Esophagus squamous epithelium (tissue), 5 donors: ENCODE results near the gene NPAS2. TPM values are rescaled to one million over a fixed set of nuclear protein-coding genes. Genes with fewer than 3 reads are reported as not detected.

Source experiments
- DNase-seq: peaks from one replicate; lab custom pipeline; 2025; lab: John Stamatoyannopoulos, UW
- H3K27ac ChIP-seq, 4 donors: fragments of 200-600 bp; sonication (generic); one replicate each; pipeline ENCODE4 v1.5.1; 2016 to 2019; ENCODE audit warnings: mild to moderate bottlenecking in 1 of 4
- H3K27me3 ChIP-seq, 4 donors: fragments of 200-600 bp; sonication (generic); 1 replicate in 3 of 4; 2 replicates in 1 of 4; pipeline versions ENCODE4 v1.5.1 to v1.6.0; 2017 to 2021; ENCODE audit warnings: antibody characterized with exemption in 1 of 4
- H3K36me3 ChIP-seq, 3 donors: fragments of 200-600 bp; sonication (generic); one replicate each; pipeline ENCODE4 v1.5.1; 2016 to 2019
- H3K4me1 ChIP-seq, 3 donors: fragments of 200-600 bp; sonication (generic); one replicate each; pipeline ENCODE4 v1.5.1; 2017 to 2019
- H3K4me3 ChIP-seq, 4 donors: fragments of 200-600 bp; sonication (generic); 1 replicate in 3 of 4; 2 replicates in 1 of 4; pipeline ENCODE4 v1.5.1; 2016 to 2019; ENCODE audit warnings: mild to moderate bottlenecking in 2 of 4, moderate library complexity in 1 of 4
- H3K9me3 ChIP-seq, 3 donors: fragments of 200-600 bp; sonication (generic); one replicate each; pipeline ENCODE4 v1.5.1; 2016 to 2019
- POLR2A ChIP-seq, 4 donors: fragments of 450-650 bp; IDR thresholded peaks; one replicate each; pipeline ENCODE4 v1.6.1; 2017; ENCODE audit warnings: antibody characterized with exemption in 4 of 4, mild to moderate bottlenecking in 4 of 4, moderate library complexity in 3 of 4
- WGBS, 2 donors: methylation state at CpG; one replicate each; pipeline ENCODE4 v1.1.5; 2018; 5-methylcytosine and 5-hydroxymethylcytosine counted together
- intact Hi-C: fragments of 100-400 bp; cut with DNase I; formaldehyde crosslinking; loops from one replicate; pipeline ENCODE4 v1.15.0; 2022
- total RNA-seq, 4 donors: library from RNA; depleted of rRNA; stranded (reverse); fragments of >200 nt; gene quantifications; one replicate each; pipeline ENCODE4 v1.1.0, GENCODE V29; 2016
- TF ChIP-seq, protein P1 (sequence below), 6 experiments: fragments of 450-650 bp in 4 of 6; fragments of 200-600 bp in 2 of 6; sonication (generic) in 2 of 6; IDR thresholded peaks; one replicate each; pipeline ENCODE4 v1.5.1; 2016 to 2019; ENCODE audit warnings: antibody characterized with exemption in 6 of 6, mild to moderate bottlenecking in 4 of 6, moderate library complexity in 4 of 6
- donor health status: DM: yes; HTN: yes; CAD: no.

Gene NPAS2
- total RNA-seq, 4 donors from 2014 or later = 29.1 to 64.2 (median 39.1) TPM

DNA sequence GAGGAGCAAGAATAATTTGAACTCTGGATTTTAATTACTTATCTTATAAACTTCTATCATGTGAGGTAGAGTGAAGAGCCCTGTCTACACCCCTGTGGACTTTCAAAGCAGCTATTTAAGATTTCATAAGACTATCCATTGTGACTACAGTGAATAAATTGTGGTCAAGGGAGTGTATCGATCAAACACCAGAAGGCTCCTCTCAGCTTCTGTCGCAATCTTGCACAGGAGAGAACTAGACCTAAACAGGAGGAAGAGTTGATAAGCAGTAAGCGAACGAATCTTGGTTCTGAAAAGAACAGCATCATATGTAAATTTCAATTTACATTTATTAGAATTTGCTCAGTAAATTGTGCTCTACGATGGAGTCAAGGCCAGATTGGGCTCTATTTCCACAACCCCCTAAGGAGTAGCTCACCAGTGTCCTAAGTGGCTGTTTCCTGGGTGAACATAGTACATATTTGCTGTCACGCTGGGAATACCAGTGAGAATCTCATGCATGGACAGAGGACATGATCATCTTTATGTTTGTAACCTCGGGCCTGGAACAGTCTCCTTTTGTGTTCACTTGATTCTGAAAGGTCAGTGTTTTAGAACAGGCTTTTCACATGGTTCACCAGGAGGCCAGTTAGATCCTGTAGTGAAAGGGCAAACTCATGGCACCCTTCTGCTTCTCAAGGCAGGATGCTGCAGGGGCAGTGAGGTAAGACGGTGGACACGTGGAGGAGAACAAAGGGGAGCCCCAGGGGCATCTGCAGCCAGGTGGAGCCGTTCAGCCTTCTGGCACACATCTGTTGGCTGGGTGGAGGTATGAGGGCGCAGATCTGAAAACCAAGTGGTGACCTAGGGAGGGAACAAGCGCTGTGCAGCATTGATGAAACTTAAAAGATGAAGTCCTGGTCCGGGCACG, 33.3 kb downstream of the NPAS2 start:
- no peaks in the 10 kb centered on the region for H3K9me3 ChIP-seq
- no peak overlapping the region for H3K4me3 ChIP-seq
- intact Hi-C loops = no loop called here
- H3K27ac ChIP-seq = no peak overlapping the region
- 75 to 90% methylated on average over 10 to 13 of the region's 14 CpGs for WGBS, 2 donors
- H3K27me3 ChIP-seq = no peaks in the 10 kb centered on the region
- no peak for DNase-seq
- no peak for TF ChIP-seq POLR2A (IDR thresholded peaks at IDR 0.05)
- TF ChIP-seq, protein P1, sequence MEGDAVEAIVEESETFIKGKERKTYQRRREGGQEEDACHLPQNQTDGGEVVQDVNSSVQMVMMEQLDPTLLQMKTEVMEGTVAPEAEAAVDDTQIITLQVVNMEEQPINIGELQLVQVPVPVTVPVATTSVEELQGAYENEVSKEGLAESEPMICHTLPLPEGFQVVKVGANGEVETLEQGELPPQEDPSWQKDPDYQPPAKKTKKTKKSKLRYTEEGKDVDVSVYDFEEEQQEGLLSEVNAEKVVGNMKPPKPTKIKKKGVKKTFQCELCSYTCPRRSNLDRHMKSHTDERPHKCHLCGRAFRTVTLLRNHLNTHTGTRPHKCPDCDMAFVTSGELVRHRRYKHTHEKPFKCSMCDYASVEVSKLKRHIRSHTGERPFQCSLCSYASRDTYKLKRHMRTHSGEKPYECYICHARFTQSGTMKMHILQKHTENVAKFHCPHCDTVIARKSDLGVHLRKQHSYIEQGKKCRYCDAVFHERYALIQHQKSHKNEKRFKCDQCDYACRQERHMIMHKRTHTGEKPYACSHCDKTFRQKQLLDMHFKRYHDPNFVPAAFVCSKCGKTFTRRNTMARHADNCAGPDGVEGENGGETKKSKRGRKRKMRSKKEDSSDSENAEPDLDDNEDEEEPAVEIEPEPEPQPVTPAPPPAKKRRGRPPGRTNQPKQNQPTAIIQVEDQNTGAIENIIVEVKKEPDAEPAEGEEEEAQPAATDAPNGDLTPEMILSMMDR (IDR thresholded peaks at IDR 0.05) = no peak
- peaks cover 0 to 4% (median 0%) of the 10 kb centered on the region in 3 donors for H3K36me3 ChIP-seq
- H3K4me1 ChIP-seq = peaks cover 0 to 16% (median 0%) of the 10 kb centered on the region in 3 donors

DNA sequence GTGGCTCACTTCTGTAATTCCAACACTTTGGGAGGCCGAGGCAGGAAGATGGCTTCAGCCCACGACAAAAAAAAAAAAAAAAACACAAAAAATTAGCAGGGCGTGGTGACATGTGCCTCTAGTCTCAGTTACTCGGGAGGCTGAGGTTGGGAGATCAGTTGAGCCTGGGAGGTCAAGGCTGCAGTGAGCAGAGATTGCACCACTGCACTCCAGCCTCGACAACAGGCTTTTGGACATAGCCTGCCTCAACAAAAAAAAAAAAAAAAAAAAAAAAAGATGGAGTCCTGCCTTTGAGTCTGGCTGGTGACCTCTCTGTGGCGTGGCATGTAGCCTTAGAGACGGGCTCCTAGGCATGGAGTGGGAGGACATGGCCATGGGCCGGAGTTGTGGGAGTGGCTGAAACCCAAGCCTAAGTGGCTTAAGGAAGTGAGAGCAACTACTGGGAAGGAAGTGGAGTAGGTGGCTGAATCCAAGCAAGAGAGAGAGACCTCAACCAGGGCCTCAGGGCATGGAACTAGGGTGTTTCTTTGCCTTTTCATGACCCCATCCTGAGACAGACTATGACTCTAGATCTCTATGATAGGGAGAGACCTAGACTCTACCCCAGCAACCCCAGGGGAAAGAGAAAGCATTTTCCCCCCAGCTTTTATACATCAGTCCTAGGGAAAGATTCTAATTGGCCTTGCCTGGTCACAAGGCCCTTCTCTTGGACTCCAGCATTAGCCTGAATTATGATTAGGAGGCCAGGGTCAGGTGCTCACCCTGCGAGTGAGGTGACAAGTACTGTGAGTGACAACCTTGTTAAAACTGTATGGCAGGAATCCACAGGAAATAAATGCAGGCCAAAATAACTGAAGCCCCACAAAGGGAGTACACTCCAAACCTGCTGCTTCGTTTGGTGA, 34.2 kb downstream of the NPAS2 start:
- intact Hi-C loops = no loop called here
- Histone ChIP-seq H3K9me3 (no peaks in the 10 kb centered on the region), H3K4me1 (peaks cover 0 to 16% (median 0%) of the 10 kb centered on the region in 3 donors), H3K27me3 (no peaks in the 10 kb centered on the region), H3K36me3 (no peaks in the 10 kb centered on the region), H3K27ac (peak overlapping the region in 1 of 4 donors; percentile 14), H3K4me3 (no peak overlapping the region)
- TF ChIP-seq, protein P1 (IDR thresholded peaks at IDR 0.05) = no peak
- no peak for TF ChIP-seq POLR2A (IDR thresholded peaks at IDR 0.05)
- WGBS, 2 donors = 75 to 86% methylated on average over 9 to 10 of the region's 10 CpGs
- no peak for DNase-seq

DNA sequence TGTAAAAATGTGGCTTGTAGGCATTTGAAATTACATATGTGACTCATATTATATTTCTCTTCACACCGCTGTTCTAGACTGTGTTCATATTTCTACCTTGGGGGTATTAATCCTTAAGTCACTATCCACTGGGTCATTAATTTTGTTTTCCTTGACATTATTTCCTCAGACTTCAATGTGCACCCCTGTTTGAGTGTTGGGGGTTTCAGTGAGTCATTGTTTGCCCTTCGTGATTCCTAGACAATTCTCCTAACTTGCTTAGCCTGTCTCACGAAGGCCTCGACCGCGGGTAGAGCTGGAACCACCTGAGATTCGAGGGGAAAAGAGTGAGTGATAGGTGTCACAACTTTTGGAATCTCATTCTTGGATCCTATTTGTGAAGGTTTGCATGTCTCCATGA, 35.1 kb downstream of the NPAS2 start:
- H3K9me3 ChIP-seq = no peaks in the 10 kb centered on the region
- no peak for TF ChIP-seq POLR2A (IDR thresholded peaks at IDR 0.05)
- TF ChIP-seq, protein P1 (IDR thresholded peaks at IDR 0.05) = no peak
- no peaks in the 10 kb centered on the region for H3K27me3 ChIP-seq
- DNase-seq = no peak
- intact Hi-C loops = no loop called here
- 83 to 84% methylated on average over 7 of the region's 7 CpGs for WGBS, 2 donors
- H3K27ac ChIP-seq = no peak overlapping the region
- H3K4me3 ChIP-seq = no peak overlapping the region
- no peaks in the 10 kb centered on the region for H3K36me3 ChIP-seq
- peaks cover 0 to 16% (median 0%) of the 10 kb centered on the region in 3 donors for H3K4me1 ChIP-seq

DNA sequence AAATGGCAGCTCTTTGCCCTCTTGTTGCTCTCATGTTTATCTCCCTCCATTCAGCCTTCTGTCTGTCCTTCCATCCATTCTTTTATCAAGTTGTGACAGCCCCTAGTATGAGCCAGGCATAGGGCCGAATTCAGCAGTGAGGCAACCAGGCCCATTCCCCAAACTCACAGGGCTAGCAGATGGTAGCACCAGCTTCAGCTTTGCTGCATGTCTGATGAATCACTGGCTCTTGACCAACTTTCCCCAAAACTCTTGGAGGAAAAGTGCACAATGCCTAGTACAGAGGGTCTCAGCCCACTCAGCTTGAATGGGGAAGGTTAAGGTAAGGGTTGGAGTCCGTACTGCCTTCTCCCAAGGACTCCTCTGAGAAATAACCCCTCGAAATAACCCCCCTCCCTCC, 35.7 kb downstream of the NPAS2 start:
- Histone ChIP-seq H3K27me3 (no peaks in the 10 kb centered on the region), H3K36me3 (no peaks in the 10 kb centered on the region), H3K27ac (peak overlapping the region in 1 of 4 donors; percentile 14), H3K4me1 (peaks cover 0 to 16% (median 0%) of the 10 kb centered on the region in 3 donors), H3K9me3 (no peaks in the 10 kb centered on the region), H3K4me3 (no peak overlapping the region)
- DNase-seq = no peak
- TF ChIP-seq, protein P1 (IDR thresholded peaks at IDR 0.05) = no peak
- no peak for TF ChIP-seq POLR2A (IDR thresholded peaks at IDR 0.05)
- intact Hi-C loops = no loop called here
- 77 to 81% methylated on average over 3 of the region's 3 CpGs for WGBS, 2 donors
